ENCODE measurements around the gene SMARCD2. TPM values are rescaled to one million over a fixed set of nuclear protein-coding genes. Genes with fewer than 3 reads are reported as not detected.

SMARCD2 gene
- total RNA-seq, 2 experiments from 2014 or later = 120 to 136 TPM

DNA sequence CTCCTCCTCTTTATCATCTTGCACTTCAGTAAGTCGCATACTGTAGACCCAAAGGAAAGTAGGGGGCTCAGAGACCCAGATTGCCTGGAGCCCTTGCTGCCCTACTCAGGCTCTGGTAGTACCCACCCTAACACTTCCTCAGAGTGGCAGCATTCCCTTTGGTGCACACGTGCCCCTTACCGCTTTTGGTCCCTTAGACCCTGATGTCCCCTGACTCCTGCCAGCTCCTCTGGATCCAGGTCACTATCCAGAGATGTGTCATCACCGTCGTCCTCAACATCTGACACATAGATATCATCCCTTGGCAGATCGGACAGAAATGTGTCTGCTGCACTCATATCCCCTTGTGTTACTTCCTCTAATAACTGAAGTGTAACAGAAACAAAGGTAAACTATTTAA, 20.7 kb downstream of the SMARCD2 start:
- ChIA-PET POLR2A (no interaction called here), CTCF (ENCODE audit: unreplicated experiment) (no interaction called here)
- H3K79me2 ChIP-seq (ENCODE audit: insufficient read depth, low read depth, low read length) = peaks cover 13% of the 10 kb centered on the region; the same call in 1 of the 2 replicates
- H3K4me3 ChIP-seq (ENCODE audit: low read depth, low read length, poor library complexity, severe bottlenecking) = no peak overlapping the region
- H3K27ac ChIP-seq (ENCODE audit: low read depth, low read length, poor library complexity, severe bottlenecking) = no peak overlapping the region
- no peaks in the 10 kb centered on the region for H3K9me2 ChIP-seq (ENCODE audit: insufficient read depth, low read length)
- H3K4me2 ChIP-seq (ENCODE audit: low read length) = no peak overlapping the region
- no peak for DNase-seq (ENCODE audit: low spot score)
- BruUV-seq (replicated peaks) = no TSS peak
- H2AFZ ChIP-seq (ENCODE audit: low read length) = no peak overlapping the region
- intact Hi-C loops (cut with micrococcal nuclease; ENCODE audit: unreplicated experiment) = no loop called here
- peaks cover 90% of the 10 kb centered on the region for H3K36me3 ChIP-seq (ENCODE audit: insufficient read depth, low read length)
- no peak for TF ChIP-seq CTCF (conservative IDR thresholded peaks at IDR 0.05; ENCODE audit: low read length)
- no peak for TF ChIP-seq EZH2phosphoT487 (IDR thresholded peaks at IDR 0.05; ENCODE audit: borderline replicate concordance, low read depth, low read length)
- peaks cover under 1% of the 10 kb centered on the region; the same call in 1 of the 2 replicates for H4K20me1 ChIP-seq (ENCODE audit: insufficient read depth, low read length)
- no peaks in the 10 kb centered on the region for H3K9me3 ChIP-seq (ENCODE audit: low read length)
- peaks cover 14% of the 10 kb centered on the region for H3K4me1 ChIP-seq (ENCODE audit: insufficient read depth, low read length, poor library complexity, severe bottlenecking)

DNA sequence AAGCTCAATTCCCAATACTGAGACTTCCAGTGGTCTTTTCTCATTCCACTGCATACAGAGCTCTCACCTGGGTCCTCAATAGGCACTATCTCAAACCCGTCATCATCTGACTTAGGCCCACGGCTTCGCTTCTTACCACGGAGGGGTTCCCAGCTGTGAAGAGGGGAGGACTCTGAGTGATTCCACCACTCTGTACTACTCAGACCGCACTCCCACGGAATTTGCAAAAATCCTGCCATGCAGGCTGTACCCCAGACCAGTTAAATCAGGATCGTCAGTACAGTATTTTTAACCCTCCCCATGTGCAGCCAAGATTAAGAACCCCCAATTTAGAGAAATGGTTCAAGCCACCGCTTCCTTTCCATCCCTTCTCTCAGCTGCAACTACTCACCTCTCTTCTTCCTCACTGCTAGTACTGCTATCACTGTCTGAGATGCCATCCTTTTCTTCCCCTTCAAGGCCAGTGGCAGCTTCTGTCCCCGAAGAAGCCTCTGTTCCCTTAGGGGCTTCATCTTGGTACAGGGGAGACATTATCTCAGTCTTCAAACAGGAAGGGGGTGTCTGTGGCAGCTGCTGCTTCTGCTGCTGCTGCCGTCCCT, 21.4 kb downstream of the SMARCD2 start:
- no TSS peak for BruUV-seq (replicated peaks)
- Histone ChIP-seq H3K9me3 (ENCODE audit: low read length) (no peaks in the 10 kb centered on the region), H3K4me1 (ENCODE audit: insufficient read depth, low read length, poor library complexity, severe bottlenecking) (peaks cover 11% of the 10 kb centered on the region), H4K20me1 (ENCODE audit: insufficient read depth, low read length) (peaks cover 4% of the 10 kb centered on the region; the same call in 1 of the 2 replicates), H2AFZ (ENCODE audit: low read length) (no peak overlapping the region), H3K79me2 (ENCODE audit: insufficient read depth, low read depth, low read length) (peaks cover 6% of the 10 kb centered on the region; the same call in 1 of the 2 replicates), H3K27ac (ENCODE audit: low read depth, low read length, poor library complexity, severe bottlenecking) (no peak overlapping the region), H3K4me2 (ENCODE audit: low read length) (no peak overlapping the region), H3K9me2 (ENCODE audit: insufficient read depth, low read length) (no peaks in the 10 kb centered on the region), H3K4me3 (ENCODE audit: low read depth, low read length, poor library complexity, severe bottlenecking) (no peak overlapping the region), H3K36me3 (ENCODE audit: insufficient read depth, low read length) (peaks cover 98% of the 10 kb centered on the region)
- TF ChIP-seq EZH2phosphoT487 (IDR thresholded peaks at IDR 0.05; ENCODE audit: borderline replicate concordance, low read depth, low read length) = no peak
- TF ChIP-seq CTCF (conservative IDR thresholded peaks at IDR 0.05; ENCODE audit: low read length) = no peak
- DNase-seq (ENCODE audit: low spot score) = no peak
- ChIA-PET CTCF (ENCODE audit: unreplicated experiment) (interaction anchor here (1.3 kb wide), 1 partner anchor 14 kb away, joined by 3 read pairs; no protein-coding TSS in a partner anchor), POLR2A (no interaction called here)
- intact Hi-C loops (cut with micrococcal nuclease; ENCODE audit: unreplicated experiment) = no loop called here

Data from OCI-LY7 (cell line).